ENCODE data around the gene MET. TPM values are rescaled to one million over a fixed set of nuclear protein-coding genes. Genes with fewer than 3 reads are reported as not detected.

The MET gene
- total RNA-seq, 1 donor from 2014 or later: 66.4 TPM

DNA sequence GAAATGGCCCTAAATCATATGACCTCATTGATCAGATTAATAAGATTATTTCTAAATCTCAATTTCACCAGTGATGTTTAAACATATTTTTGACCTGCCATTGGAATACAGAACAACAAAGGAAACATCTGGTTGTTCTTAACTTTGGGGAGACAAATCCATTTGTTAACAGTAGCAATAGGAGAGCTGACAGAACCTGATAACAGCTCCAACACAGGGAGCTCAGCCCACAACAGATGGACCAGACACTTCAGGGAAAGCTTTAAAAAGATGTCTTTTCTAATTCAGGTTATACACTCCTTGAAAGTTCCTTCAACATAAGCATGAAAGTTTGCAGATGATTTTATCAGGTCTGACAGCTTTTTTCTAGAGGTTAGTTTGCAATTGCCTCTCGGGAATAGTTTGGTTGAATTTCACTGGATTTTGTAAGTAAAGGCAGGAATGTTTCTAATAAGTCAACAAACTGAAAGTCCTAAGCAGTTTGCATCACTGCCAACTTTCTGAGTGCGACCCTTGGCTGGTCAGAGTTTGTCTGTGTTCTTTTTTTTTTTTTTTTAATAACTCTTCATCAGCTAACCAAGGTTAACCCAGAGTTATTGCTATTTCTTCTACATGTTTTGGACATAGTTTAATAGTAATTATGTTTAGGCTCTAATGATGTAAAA is 6.5 kb upstream of the MET start:
- DNase-seq: no peak

DNA sequence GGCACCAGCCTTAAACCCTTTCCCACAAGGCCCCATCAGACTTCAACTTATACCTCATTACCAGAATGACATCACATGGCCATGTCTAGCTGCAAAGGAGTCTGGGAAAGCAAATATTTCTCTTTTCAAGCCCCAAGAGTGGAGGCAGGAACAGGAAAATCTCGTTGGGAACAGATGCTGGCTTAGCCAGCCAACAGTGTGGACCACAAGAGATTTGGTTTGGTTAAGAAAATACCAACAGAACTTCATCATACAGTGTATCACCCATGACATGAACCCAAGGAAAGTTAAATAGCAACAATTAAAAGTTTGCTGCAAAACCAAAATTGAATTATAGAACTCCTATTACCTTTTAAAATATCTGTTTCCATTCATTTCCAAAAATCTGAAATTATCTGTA is 2.2 kb upstream of the MET start:
- no peak for DNase-seq

DNA sequence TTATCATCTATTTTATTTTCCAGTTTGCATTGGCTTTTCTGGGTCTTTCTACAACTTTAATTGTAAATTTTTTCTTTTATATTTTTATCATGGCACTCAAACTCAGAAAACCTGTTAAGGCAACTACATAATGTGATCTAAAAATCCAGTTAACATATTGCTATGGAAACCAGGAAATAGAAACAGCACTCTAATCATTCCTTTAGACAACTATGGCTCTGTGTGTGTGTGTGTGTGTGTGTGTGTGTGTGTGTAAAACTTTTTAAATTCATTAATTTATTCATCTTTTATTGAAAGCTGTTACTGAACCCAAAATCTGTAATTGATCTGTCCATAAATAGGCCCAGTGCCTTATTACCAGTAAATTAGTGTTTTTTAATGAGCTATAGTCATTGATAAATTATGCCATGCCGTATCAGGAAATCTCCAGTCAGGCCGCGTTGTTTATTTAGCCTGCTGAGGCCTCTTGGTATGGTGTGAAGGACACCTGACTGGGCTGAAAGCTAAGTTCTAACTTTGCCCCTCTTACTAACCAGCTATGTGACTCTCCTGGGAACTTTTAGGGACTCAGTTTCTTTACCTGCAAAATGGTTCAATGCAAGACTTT is 1.5 kb upstream of the MET start:
- DNase-seq: peak; percentile 48

DNA sequence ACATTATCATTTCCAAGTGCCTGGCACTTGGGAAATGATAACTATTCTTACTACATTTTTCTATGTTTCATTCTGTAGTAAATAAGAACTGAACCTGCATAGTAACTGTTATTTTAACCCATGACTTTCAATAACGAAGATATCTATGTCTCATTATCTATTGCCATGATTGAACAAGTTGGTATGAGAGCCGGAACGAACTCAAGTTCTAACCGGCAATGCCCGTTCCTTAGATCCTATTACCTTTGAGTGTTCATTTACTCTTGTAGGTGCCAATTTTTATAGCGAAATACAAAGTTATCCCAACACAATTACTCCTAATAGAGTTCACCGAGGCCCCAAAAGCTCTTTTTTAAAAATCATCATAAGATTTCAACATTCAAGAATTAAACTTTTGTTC is 885 bp upstream of the MET start:
- no peak for DNase-seq

DNA sequence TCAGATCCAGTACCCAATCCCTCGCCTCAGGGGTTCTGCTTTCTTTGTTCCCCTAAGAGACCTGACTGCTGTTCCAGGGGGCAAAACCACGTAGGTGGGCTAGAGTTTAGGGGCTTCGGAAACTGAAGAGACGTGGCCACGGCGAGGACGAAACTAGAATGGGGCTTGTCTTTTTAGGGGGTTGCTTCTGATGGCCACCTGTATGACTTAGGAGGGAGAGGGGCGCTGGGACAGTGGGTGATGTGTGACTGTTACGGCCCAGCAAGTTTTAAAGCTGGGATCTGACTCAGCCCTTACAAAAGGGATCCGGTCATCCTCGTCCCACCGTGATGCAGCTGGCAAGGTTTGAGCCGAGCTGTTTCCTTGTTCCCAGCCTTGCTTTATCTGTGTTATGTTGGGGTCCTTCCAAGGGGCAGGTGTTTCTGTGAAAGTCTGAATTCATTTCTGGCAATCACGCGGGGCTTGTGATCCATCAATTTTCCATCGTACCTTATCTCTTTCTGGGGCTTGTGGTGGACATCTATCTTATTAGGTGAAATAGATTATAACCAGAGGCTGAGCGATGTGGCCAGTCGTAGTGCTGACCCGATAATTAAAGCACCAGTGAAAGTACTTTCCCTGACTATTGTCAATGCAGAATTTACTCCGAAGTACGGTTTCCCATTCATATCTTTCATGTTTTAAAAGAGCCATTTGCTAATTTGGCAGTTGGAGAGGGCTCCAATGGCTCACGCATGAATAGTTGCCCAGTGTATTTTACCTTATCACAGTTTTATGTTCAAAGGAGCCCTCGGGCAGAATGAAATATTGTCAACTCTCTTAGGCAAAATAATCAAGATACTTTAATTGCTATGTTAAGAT is 830 bp downstream of the MET start:
- DNase-seq: peak; percentile 58

DNA sequence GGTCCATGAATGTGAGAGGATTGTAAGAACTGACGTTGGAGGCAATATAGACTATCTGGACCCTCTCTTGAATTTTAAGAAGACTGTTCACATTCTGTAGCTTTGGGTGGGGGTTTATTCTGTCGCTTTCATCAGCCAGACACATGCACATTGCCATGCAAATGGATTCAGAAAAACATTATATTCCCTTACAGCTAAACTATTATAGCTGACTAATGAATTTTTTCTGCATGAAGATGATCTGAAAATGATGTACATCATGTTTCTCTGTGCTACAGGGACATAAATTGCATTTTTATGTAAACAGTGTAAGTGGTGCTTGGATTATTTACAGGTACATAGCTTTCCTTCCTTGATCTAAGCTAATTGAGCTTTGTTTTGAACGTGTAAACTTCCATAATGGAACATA is 1.5 kb downstream of the MET start:
- DNase-seq: no peak

DNA sequence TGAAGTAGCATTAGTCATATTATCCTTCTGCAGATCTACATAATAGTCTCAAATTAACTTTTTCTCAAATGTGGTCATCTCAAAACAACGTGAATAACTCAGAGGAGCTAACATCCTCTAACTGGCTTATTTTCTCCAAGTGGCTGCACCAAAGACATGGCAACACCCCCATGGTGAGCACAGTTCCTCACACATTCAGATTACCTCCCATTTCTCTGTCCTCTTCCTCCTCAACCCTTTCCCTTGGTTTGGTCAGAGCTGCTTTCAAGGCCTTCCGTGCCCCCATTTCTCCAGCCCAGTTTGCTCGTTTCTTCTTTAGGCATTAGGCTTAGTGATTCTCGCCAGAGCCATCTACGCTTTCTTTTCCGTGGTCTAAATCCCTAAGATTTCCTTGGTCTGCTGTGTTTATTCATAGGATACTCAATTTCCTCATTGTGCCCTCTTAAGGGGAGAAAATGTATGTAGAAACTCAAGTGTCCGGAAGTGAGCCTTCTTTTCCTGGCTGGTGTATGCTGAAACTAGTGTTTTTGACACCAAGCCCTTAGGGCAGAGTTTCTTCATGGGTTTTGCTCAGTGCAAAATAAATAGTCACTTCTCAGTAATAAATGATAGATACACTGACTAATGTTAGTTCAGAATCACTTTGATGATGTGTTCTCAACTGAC is 2.6 kb downstream of the MET start:
- DNase-seq: peak; percentile 37

DNA sequence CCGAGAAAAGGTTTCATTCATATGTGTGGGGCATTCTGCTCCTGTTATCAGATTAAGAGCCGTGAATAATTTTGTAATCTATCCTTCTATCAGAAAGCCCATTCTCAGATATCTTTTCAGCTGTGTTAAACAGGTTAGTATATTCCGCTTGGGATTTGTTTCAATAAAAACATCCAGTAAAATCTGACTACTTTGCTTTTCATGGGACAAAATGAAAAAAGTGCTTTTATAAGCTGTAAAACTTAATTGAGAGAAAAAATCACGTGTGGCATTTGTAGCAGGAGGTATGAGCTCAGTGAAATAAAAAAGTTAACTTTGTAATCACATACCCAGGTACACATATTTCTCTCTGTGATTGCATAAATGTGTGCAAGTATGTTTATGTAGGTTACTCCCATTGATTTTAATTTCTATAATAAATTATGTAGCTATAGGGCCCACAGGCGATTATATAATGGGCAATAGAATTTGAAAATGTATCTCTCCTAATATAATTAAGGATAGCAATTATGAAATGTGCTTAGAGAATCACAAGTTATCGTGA is 3.9 kb downstream of the MET start:
- DNase-seq: no peak

DNA sequence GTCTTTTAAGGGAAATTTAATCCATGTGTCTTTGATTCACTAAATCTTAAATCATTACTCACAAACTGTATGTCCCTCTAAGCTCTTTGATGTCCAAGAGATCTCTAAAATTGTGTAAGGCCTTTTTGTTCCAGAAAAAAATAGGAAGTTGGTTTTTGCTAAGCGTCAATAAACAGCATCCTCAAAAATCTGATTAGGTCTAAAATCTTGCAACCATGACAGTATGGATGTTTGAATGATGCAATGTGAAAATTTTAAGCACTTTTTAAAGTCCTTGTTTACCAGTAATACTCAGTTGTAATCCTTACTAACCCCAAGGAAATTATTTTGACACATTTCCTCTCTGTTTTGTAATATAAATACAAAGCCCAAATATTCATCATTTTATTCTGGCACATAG is 6.8 kb downstream of the MET start:
- DNase-seq: no peak

DNA sequence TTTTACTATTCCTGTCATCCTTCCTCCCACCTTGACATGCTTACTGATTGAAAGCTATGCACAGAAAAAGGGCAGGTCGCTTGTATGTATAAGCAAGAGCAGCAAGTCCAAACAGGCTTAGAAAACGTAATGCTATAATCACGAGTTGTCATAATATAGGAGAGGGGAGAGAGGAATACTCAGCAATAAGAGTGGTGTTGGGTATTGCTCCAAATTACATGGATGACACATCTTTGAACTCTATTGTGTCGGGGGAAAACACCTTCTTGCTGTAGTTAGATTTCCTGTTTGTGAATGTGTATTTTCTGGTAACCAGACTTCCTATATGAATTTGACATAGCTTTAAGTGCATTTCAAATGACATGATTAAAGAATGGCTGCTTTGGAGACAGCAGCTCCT is 7.5 kb downstream of the MET start:
- DNase-seq: peak; percentile 86

DNA sequence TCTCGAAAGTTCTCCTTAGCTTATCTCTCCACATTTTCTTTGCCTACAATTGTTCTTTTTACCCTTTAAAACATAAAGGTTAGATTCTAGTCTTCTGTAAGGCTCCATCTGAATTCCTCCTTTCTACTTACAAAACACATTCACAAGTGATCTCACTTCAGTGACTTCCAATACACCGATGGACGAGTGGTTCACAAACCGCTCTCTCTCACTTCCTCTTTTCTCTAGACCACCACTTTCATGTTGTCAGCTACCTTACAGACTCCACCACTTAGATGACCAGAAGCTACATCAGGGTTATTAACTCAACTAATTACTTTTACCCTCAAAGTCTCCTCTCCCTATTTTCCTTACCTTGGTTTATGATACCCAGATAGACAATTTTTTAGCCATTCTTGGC is 11.8 kb downstream of the MET start:
- no peak for DNase-seq

DNA sequence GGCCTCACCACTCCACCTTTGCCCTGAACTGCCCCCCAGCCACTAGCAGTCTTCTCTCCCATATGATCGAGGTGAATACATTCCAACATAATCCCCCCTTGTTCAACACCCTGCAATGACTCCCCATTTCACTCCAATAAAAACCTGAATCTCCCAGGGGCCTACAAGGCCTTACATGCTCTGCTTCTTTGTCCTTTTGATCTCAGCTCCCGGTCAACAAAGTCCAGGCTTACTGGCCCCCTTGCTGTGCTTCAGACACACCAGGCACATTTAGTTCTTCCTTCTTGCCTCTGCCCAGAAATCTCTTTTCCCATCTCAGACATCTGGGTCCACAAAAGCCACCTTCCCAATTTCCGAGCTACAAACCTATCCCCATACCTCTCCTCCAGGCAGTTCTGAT is 14.0 kb downstream of the MET start:
- no peak for DNase-seq

DNA sequence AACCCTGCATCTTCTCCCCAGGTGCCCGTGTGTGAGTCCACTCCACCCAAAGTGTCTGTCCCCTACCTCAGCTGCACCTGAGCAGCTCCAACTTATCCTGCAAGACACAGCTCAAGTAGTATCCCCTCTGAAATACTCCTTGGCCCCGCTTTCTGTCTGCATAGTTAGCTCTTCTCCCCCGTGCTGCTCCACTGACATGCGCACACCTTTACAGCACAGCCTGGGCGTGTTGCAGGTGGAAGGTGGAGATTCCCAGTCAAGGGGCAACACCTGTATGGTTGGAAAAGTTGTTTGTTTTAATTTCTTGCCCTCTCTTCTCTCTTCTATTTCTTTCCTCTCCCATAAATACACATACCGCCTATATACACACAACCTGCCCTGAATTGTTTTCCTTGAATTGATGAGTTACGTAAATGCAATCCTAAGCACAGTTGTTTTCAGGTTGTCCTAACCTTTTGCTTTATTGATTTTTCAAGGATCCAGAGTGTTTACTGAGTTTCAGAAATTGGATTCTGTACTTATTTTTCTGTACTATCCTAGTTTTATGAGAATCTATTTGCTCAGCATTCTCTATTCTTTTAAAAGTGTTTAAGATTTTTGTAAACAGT is 14.9 kb downstream of the MET start:
- DNase-seq: no peak

DNA sequence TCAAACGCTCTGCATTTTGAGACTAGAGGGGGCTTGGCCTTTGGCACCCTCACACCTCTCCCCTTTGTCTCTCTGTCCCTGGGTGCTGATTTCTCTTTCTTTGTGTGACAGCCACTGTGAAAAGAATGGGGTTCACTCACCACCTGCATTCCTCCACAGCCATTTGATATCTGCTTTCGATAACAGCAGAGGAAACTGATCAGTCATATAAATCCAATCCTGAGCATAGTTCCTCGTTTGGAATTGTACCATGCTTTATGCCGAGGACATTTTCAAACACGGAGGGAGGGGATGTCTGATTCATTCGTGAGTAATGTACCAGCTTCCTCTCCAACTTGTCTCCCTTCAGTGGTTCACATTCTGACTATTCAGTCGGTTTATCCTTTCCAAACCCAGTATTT is 15.8 kb downstream of the MET start:
- peak; percentile 78 for DNase-seq

DNA sequence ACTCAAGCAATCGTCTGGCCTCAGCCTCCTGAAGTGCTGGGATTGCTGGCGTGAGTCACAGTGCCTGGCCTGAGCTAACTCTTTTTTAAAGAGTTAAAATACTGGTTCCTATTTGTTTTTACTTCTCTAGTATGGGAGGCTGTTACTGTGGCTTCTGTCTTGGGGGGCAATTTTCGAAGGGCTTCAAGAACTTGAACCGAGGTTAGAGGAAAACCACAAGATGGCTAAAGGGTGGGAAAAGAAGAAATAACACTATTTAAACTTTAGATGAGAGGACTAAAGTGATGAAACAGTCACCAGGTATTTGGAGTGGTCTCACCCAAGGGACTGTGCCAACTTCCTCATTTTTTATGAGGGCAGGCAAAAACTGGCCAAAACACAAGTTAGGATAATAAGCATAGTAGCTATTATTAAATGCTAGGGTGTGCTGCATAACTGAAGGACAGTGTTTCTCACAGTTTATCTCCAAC is 17.8 kb downstream of the MET start:
- no peak for DNase-seq

DNA sequence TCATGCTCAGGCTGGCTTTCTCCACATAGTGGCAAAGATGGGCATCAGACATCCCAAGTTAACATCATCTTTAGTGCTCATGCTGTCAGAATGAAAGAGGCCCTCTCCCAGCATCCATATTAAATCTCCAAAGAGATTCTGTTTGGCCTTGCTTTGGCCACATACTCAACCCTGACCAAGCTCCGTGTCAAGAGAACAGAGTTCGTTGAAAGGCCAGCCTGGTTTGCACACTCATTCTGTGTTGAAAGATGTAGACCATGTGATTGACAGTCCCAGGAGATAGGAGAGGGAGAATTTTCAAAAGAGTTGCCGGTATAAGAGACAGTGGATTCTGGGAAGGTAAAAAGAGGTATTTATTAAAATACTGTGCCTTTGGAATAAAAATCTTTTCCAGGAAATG is 19.7 kb downstream of the MET start:
- DNase-seq: no peak

DNA sequence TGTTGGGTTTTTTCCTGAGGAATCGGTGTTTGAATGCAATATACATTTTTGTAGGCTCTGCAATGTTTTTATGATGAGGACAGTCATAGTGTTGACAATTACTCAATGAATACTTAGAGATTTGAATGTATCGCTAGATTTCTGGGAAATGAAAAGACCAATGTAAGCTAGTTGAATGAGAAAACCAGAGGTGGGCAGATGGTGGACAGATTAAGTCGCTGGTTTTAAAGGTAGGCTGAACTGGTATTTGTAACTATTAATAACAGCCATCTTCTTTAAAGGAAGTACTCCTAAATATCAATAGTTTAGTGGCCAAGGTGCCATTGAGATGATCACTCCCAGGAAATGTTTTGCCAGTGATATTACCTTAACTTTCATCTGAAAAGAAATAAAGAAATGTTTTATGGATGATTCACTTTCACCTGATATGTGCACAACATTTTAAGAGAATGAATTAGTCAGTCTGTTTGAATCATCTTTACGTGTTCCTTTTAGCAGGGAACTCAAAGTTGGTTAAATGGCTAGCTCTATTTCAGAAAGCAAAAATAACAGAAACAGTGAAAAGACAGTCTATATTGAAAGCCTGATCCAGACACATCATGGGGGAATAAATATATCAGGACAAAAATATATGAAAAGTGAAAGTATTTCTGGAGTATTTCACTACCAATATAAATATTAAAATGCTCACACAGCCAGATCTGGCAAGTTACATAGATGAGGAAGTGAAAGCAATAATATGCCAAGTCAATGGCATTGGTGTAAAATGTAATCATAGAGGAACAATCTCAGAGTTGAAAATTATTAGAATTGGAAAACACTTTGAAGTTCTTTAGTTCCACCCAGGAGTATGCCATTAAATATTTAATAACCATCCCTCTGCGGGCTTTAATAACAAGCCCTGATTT is 20.7 kb downstream of the MET start:
- DNase-seq: peak; percentile 46

DNA sequence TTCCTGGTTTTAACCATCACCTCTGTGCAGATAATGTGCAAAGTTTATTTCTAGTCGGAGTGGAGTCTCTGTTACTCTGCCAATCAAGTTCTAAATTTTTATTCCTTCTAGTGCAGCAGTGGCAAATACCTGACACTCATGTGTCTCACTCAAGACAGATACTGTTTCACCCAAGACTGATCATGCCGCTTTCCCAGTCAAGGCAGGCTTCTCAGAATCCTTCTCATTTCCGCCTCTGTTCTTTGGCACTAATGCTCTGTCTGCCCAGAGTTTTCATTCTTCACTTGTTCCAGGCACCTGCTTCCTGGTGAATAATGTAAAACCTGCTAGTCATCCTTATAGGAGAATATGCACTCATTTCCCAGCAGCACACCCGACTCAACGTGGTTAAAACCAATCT is 24.7 kb downstream of the MET start:
- no peak for DNase-seq

DNA sequence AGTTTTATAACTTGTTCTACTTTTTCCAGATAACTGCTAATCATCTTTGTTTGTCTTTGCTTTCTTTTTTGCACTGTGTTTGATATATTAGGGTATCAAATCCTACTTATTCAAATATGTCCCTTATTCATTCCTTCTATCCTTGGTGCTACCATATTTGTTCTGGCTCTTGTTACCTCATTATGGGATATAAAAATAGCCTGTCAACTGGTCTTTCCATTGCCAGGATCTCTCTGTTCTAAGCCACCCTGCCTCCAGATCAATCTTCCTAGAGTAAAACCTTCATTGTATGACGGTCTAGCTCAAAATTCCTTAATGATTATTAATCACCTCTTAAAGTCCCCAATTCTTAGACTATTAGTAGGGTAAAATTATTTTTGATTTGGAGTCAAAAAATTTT is 25.2 kb downstream of the MET start:
- DNase-seq: no peak

DNA sequence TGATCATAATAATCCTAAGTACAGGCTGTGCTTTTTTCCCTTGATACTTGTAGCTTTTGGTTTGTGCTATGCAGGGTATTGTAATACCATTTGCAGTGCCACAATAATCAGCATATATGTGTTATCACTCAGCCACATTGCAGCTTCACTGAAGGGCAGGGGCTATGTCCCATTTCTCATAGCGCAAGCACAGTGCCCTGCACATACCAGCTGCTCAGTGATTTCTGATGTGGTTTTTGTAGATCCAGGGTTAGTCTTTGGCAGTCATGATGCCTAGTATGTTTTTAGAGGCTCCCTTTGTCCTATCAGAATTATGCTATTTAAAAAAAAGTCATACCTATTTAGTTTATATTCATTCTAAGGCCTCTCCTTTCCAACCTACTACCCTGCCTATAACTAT is 25.8 kb downstream of the MET start:
- no peak for DNase-seq

DNA sequence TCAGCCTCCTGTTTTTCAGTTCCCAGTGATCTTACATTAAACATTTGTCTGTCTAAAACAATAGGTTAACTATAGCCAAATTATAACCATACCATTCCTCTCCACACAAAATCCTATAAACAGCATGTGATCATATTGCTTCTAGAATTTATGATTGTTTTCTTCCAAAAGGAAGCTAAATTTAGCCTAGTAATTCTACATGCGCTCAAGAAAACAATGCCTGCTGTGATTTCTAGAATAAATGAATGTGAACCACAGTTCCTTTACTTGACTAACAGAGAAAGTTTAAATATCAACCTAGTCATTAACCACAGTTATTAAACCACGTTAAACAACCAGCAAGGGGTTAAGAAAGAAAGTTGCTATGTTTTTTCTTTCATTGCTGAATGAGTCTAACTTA is 26.4 kb downstream of the MET start:
- DNase-seq: peak; percentile 41
